ENCODE results near the gene EHD1. TPM values are rescaled to one million over a fixed set of nuclear protein-coding genes. Genes with fewer than 3 reads are reported as not detected.
A peak's percentile ranks its signal among the peaks of the same experiment; 100 is the strongest.

The EHD1 gene
- total and polyA plus RNA-seq, 9 of the 15 experiments (the other 6 are each of a cell fraction or from before 2014, with no cell fraction given), result 0.46 to 65.0 (median 16.4) TPM

DNA sequence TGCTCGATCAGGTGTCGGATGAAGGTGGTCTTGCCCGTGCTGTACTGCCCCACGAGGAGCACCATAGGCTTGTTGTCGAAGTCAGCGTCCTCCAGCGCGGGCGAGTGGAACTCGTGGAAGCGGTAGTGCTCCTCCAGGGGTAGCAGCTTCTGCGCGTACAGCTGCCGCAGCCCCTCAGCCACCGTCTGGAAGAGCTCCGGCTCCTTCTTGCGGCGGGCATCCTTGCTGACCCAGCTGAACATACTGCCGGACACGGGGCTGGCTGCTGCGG, 263 bp downstream of the EHD1 start:
- Histone ChIP-seq H3K4me1 (replicated peaks in 1 of 2; ENCODE audit: control insufficient read depth in 2 of 2, insufficient read depth in 2 of 2, low read length in 2 of 2) (peaks cover 26 to 57% of the 10 kb centered on the region in 2 experiments), H3K9me1 (ENCODE audit: control insufficient read depth, insufficient read depth, low read length) (no peaks in the 10 kb centered on the region), H4K20me1 (replicated peaks; ENCODE audit: control insufficient read depth, insufficient read depth, low read length) (peaks cover 14% of the 10 kb centered on the region; the same call in 1 of the 2 replicates), H3K4me2 (ENCODE audit: insufficient read depth, low read length) (peak overlapping the region; percentile 95), H3K27me3 (ENCODE audit: control insufficient read depth in 2 of 2, insufficient read depth in 2 of 2, low read length in 2 of 2) (no peaks in the 10 kb centered on the region), H2AFZ (ENCODE audit: low read depth, low read length) (peak overlapping the region; percentile 92), H3K79me2 (ENCODE audit: control insufficient read depth, insufficient read depth, low read length) (peaks cover 53% of the 10 kb centered on the region), H3K9ac (ENCODE audit: insufficient read depth in 1 of 2, low read depth in 2 of 2, low read length in 2 of 2) (peak overlapping the region; percentile 70 to 99), H3K27ac (ENCODE audit: extremely low read depth, low read depth, low read length) (peak overlapping the region; percentile 57), H3K4me3 (peak overlapping the region; percentile 71), H3K9me3 (replicated peaks; ENCODE audit: control insufficient read depth, insufficient read depth, low read depth, low read length) (no peaks in the 10 kb centered on the region), H3K36me3 (ENCODE audit: control insufficient read depth, insufficient read depth, low read length) (peaks cover 22% of the 10 kb centered on the region; the same call in 2 of the 3 replicates)
- POLR2A ChIA-PET, result interaction anchor here (0.6 to 9.0 kb wide), 13 partner anchors 11 to 542 kb away, joined by 3 to 109 read pairs (median 5); partner anchors contain the start of gene RASGRP2
- in situ Hi-C loops (cut with MboI) (no loop called here), intact Hi-C loops (cut with micrococcal nuclease) (no loop called here)
- no peak for DNase-seq (ENCODE audit: extremely low read depth in 1 of 4, low spot score in 3 of 4)
- peak; percentile 42 for FAIRE-seq
- 2% methylated on average over 21 of the region's 21 CpGs for whole genome bisulfite sequencing (ENCODE audit: insufficient coverage, low coverage, missing lambda C conversion rate)
- CTCF ChIA-PET (ENCODE audit: low intra/inter-chr PET ratio), result no interaction called here
- peak; percentile 52 for ATAC-seq
- no TSS peak for BruUV-seq (replicated peaks)
- TF ChIP-seq, protein P1, sequence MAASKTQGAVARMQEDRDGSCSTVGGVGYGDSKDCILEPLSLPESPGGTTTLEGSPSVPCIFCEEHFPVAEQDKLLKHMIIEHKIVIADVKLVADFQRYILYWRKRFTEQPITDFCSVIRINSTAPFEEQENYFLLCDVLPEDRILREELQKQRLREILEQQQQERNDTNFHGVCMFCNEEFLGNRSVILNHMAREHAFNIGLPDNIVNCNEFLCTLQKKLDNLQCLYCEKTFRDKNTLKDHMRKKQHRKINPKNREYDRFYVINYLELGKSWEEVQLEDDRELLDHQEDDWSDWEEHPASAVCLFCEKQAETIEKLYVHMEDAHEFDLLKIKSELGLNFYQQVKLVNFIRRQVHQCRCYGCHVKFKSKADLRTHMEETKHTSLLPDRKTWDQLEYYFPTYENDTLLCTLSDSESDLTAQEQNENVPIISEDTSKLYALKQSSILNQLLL (CRISPR knock-in tag; IDR thresholded peaks at IDR 0.05; ENCODE audit: borderline replicate concordance), result no peak
- TF ChIP-seq, protein P2, sequence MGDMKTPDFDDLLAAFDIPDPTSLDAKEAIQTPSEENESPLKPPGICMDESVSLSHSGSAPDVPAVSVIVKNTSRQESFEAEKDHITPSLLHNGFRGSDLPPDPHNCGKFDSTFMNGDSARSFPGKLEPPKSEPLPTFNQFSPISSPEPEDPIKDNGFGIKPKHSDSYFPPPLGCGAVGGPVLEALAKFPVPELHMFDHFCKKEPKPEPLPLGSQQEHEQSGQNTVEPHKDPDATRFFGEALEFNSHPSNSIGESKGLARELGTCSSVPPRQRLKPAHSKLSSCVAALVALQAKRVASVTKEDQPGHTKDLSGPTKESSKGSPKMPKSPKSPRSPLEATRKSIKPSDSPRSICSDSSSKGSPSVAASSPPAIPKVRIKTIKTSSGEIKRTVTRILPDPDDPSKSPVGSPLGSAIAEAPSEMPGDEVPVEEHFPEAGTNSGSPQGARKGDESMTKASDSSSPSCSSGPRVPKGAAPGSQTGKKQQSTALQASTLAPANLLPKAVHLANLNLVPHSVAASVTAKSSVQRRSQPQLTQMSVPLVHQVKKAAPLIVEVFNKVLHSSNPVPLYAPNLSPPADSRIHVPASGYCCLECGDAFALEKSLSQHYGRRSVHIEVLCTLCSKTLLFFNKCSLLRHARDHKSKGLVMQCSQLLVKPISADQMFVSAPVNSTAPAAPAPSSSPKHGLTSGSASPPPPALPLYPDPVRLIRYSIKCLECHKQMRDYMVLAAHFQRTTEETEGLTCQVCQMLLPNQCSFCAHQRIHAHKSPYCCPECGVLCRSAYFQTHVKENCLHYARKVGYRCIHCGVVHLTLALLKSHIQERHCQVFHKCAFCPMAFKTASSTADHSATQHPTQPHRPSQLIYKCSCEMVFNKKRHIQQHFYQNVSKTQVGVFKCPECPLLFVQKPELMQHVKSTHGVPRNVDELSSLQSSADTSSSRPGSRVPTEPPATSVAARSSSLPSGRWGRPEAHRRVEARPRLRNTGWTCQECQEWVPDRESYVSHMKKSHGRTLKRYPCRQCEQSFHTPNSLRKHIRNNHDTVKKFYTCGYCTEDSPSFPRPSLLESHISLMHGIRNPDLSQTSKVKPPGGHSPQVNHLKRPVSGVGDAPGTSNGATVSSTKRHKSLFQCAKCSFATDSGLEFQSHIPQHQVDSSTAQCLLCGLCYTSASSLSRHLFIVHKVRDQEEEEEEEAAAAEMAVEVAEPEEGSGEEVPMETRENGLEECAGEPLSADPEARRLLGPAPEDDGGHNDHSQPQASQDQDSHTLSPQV (IDR thresholded peaks at IDR 0.05), result no peak
- TF ChIP-seq, protein P3, sequence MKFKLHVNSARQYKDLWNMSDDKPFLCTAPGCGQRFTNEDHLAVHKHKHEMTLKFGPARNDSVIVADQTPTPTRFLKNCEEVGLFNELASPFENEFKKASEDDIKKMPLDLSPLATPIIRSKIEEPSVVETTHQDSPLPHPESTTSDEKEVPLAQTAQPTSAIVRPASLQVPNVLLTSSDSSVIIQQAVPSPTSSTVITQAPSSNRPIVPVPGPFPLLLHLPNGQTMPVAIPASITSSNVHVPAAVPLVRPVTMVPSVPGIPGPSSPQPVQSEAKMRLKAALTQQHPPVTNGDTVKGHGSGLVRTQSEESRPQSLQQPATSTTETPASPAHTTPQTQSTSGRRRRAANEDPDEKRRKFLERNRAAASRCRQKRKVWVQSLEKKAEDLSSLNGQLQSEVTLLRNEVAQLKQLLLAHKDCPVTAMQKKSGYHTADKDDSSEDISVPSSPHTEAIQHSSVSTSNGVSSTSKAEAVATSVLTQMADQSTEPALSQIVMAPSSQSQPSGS (CRISPR knock-in tag; IDR thresholded peaks at IDR 0.05), result 0 out of 2 replicates have a peak, but pooled peaks have one; percentile 6
- TF ChIP-seq PTTG1 (tag; IDR thresholded peaks at IDR 0.05; ENCODE audit: low read depth), result no peak
- TF ChIP-seq, protein P4, sequence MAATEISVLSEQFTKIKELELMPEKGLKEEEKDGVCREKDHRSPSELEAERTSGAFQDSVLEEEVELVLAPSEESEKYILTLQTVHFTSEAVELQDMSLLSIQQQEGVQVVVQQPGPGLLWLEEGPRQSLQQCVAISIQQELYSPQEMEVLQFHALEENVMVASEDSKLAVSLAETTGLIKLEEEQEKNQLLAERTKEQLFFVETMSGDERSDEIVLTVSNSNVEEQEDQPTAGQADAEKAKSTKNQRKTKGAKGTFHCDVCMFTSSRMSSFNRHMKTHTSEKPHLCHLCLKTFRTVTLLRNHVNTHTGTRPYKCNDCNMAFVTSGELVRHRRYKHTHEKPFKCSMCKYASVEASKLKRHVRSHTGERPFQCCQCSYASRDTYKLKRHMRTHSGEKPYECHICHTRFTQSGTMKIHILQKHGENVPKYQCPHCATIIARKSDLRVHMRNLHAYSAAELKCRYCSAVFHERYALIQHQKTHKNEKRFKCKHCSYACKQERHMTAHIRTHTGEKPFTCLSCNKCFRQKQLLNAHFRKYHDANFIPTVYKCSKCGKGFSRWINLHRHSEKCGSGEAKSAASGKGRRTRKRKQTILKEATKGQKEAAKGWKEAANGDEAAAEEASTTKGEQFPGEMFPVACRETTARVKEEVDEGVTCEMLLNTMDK (IDR thresholded peaks at IDR 0.05; ENCODE audit: borderline replicate concordance, insufficient read depth, low read depth, low read length, poor library complexity, severe bottlenecking), result peak; percentile 8
- TF ChIP-seq SMARCE1 (IDR thresholded peaks at IDR 0.05), result peak; percentile 34; the same call in 1 of the 2 replicates
- peak; percentile 10; the same call in 1 of the 2 replicates for TF ChIP-seq ZC3H4 (CRISPR knock-in tag; IDR thresholded peaks at IDR 0.05; ENCODE audit: borderline replicate concordance)
- peak; percentile 75; the same call in 1 of the 2 replicates for TF ChIP-seq MTA3 (IDR thresholded peaks at IDR 0.05; ENCODE audit: borderline replicate concordance)
- peak; percentile 7 for TF ChIP-seq DACH1 (IDR thresholded peaks at IDR 0.05; ENCODE audit: partially characterized antibody)
- TF ChIP-seq RAD51 (IDR thresholded peaks at IDR 0.05; ENCODE audit: borderline replicate concordance, low read depth), result no peak
- TF ChIP-seq SAFB2 (IDR thresholded peaks at IDR 0.05; ENCODE audit: borderline replicate concordance, low read depth, low read length, severe bottlenecking), result no peak
- TF ChIP-seq ZNF212 (CRISPR knock-in tag; IDR thresholded peaks at IDR 0.05), result 0 out of 2 replicates have a peak, but pooled peaks have one; percentile 55
- TF ChIP-seq CBX3 (IDR thresholded peaks at IDR 0.05; ENCODE audit: borderline replicate concordance in 1 of 2, low read length in 2 of 2), result 0 out of 3 replicates have a peak, but pooled peaks of 1 of the 2 experiments have one; percentile 34

Data from K562 (cell line).